Measurements from ENCODE around the gene FAM107A.

Gene FAM107A

DNA sequence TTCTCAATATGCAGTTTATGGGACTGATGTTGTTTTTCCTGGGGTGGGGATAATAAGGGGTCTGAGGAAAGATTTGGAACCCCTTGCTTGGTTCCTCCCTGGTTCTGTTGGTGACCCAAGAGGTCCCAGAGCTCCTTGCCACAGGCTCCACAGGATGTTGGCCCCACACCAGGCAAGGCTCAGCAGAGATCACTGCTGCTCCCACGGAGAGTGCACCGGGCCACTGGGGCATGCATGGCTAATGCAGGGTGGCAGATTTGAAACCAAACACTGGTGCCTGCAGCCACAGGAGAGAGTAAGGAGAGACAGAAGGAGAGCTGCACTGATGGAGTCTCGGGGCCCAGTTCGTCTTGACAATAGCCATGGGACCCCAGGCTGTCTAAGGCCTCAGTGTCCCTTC, 2.5 kb downstream of the FAM107A start:
- Mint-ChIP-seq H3K36me3 (ENCODE audit: low read depth) (no peaks in the 10 kb centered on the region), H3K4me1 (peaks cover 47% of the 10 kb centered on the region), H3K4me3 (no peak overlapping the region), H3K9me3 (no peaks in the 10 kb centered on the region), H3K27ac (peak overlapping the region in 1 of 3 experiments; percentile 81), H3K27me3 (ENCODE audit: low read depth) (peaks cover 27% of the 10 kb centered on the region)
- TF ChIP-seq, protein P1, sequence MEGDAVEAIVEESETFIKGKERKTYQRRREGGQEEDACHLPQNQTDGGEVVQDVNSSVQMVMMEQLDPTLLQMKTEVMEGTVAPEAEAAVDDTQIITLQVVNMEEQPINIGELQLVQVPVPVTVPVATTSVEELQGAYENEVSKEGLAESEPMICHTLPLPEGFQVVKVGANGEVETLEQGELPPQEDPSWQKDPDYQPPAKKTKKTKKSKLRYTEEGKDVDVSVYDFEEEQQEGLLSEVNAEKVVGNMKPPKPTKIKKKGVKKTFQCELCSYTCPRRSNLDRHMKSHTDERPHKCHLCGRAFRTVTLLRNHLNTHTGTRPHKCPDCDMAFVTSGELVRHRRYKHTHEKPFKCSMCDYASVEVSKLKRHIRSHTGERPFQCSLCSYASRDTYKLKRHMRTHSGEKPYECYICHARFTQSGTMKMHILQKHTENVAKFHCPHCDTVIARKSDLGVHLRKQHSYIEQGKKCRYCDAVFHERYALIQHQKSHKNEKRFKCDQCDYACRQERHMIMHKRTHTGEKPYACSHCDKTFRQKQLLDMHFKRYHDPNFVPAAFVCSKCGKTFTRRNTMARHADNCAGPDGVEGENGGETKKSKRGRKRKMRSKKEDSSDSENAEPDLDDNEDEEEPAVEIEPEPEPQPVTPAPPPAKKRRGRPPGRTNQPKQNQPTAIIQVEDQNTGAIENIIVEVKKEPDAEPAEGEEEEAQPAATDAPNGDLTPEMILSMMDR (IDR thresholded peaks at IDR 0.05; ENCODE audit: unreplicated experiment in 3 of 3), result no peak

DNA sequence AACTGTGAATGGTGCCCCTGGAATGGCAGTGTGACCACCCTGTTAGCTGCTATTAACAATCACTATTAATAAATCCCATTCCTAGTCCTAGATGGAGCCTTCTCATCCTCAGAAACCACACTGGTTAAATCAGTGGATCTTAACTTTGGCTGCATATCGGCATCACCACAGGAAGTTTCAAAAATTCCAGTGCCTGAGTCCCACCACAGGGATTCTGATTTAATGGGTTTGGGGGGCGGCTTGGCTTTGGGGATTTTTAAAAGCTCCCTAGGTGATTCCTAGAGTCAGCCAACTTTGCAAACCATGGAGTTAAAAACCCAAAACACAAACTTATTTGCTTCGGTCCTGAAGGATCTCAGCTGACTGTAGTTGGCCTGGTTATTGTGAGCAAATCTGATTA, 3.1 kb downstream of the FAM107A start:
- Mint-ChIP-seq H3K4me1 (peaks cover 47% of the 10 kb centered on the region), H3K4me3 (no peak overlapping the region), H3K36me3 (ENCODE audit: low read depth) (no peaks in the 10 kb centered on the region), H3K27ac (peak overlapping the region; percentile 34 to 81 (median 57)), H3K9me3 (no peaks in the 10 kb centered on the region), H3K27me3 (ENCODE audit: low read depth) (peaks cover 27% of the 10 kb centered on the region)
- TF ChIP-seq, protein P1 (IDR thresholded peaks at IDR 0.05; ENCODE audit: unreplicated experiment in 3 of 3), result no peak

DNA sequence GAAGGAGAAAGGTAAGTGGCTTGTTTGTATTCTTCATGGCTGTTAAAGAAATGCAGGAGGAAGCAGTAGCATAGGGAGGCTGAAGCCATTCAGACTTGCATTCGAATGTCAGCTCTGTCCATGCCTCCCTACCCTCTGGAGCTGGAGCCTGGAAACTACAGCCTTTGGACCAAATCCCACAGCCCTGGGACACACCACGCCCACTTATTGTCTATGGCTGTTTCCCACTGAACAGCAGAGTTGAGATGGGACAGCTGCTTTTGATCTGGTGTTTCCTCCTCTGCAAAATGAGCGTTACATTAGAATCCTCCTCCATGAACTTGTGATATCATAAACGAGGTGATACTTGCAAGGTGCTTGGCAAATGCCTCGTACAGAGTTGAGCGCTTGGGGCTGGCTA, 3.6 kb downstream of the FAM107A start:
- Mint-ChIP-seq H3K9me3 (no peaks in the 10 kb centered on the region), H3K4me1 (peaks cover 50% of the 10 kb centered on the region), H3K27me3 (ENCODE audit: low read depth) (peaks cover 27% of the 10 kb centered on the region), H3K4me3 (no peak overlapping the region), H3K27ac (peak overlapping the region; percentile 34 to 81 (median 57)), H3K36me3 (ENCODE audit: low read depth) (no peaks in the 10 kb centered on the region)
- TF ChIP-seq, protein P1 (IDR thresholded peaks at IDR 0.05; ENCODE audit: unreplicated experiment in 3 of 3), result no peak

DNA sequence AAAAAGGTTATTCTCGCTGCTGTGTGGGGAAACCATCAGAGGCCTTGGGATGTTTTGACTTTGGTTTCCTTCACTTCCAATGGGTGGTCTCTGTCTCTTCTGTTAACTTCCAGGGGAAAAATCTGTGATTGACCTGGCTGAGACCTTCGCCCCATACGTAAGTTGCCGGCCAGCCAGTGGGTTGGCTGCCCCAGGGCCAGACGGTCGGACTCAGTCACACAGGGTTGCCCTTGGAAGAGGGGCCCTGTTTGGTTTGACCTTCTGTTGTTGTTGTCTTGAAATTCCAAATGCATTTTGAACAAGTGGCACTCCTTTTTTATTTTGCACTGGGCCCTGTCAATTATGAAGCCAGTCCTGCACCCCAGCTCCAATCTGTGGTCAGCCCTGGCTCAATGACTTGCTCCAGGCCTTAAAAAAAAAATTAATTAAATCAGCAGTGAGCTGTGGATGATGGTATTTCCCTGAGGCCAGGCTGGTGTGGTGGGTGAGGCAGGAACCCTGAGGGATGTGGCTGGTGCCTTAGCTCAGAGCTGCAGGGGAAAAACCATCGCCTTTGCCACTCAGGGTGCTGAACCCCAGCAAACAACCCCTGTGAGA, 4.5 kb downstream of the FAM107A start:
- peak overlapping the region in 1 of 3 experiments; percentile 18 for H3K27ac Mint-ChIP-seq
- TF ChIP-seq, protein P1 (IDR thresholded peaks at IDR 0.05; ENCODE audit: unreplicated experiment in 3 of 3), result no peak
- peaks cover 21% of the 10 kb centered on the region for H3K27me3 Mint-ChIP-seq (ENCODE audit: low read depth)
- peaks cover 51% of the 10 kb centered on the region for H3K4me1 Mint-ChIP-seq
- no peak overlapping the region for H3K4me3 Mint-ChIP-seq
- H3K9me3 Mint-ChIP-seq, result no peaks in the 10 kb centered on the region
- H3K36me3 Mint-ChIP-seq (ENCODE audit: low read depth), result no peaks in the 10 kb centered on the region

DNA sequence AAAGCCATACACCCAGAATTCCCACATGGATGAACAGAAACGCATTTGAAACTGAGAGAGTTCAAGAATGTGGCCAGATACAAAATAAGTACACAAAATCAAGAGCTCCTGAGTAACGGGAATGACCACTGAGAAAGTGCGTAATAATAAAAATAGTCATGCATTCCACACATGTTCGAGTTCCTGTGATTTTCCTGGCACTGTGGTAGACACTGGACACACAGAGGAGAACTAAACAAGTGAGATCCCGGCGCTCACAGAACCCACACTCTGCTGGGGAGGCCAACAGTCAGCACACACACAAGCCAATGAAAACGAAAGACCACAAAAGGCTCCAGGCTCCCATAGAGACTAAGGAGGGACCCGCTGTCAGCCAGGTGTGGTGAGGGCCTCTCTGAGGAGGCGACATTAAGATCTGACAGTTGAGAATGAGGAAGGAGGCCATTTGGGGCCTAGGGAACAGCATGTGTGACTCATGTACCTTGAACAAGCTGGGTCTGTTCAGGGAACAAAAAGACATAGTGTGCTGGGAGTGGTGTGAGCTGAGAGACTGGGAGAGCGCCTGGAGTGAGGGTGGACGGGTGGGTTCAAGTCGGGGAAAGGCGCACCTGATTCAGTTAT, 5.1 kb downstream of the FAM107A start:
- Mint-ChIP-seq H3K27me3 (ENCODE audit: low read depth) (peaks cover 15% of the 10 kb centered on the region), H3K27ac (peak overlapping the region in 1 of 3 experiments; percentile 18), H3K9me3 (no peaks in the 10 kb centered on the region), H3K4me1 (peaks cover 45% of the 10 kb centered on the region), H3K36me3 (ENCODE audit: low read depth) (no peaks in the 10 kb centered on the region), H3K4me3 (no peak overlapping the region)
- TF ChIP-seq, protein P1 (IDR thresholded peaks at IDR 0.05; ENCODE audit: unreplicated experiment in 3 of 3), result no peak

DNA sequence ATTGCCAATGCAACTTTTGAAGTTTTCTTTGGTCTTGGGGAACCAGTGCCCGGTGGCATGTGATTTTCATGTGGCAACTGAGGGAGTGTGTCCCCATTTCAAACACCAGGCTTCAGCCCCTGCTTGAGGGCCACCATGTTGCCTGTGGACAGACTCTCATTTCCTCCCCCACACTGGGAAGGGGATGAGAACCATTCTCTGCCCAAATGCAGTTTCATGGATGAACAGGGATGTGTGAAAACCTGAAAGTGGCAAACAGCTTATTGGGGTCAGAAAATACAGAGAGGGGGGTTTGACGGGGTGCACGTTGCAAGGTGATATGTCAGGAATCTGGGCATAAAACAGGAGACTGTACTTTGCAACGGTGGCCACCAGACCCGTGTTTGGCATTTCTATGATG, 6.3 kb downstream of the FAM107A start:
- Mint-ChIP-seq H3K27me3 (ENCODE audit: low read depth) (peaks cover 14% of the 10 kb centered on the region), H3K36me3 (ENCODE audit: low read depth) (no peaks in the 10 kb centered on the region), H3K27ac (no peak overlapping the region), H3K4me1 (peaks cover 34% of the 10 kb centered on the region), H3K9me3 (no peaks in the 10 kb centered on the region), H3K4me3 (no peak overlapping the region)
- TF ChIP-seq, protein P1 (IDR thresholded peaks at IDR 0.05; ENCODE audit: unreplicated experiment in 3 of 3), result no peak

All from nephron (organoid).